ENCODE results near the gene TMEM239.

- no peak for TF ChIP-seq FOXA1 (IDR thresholded peaks at IDR 0.05)
- no peak for TF ChIP-seq PKNOX1 (IDR thresholded peaks at IDR 0.05)
Observed at GRCh38 chr20:2814076-2814475, 2.1 kb upstream of the TMEM239 start.

Data from HEK293T (cell line).